K562 (cell line): ENCODE measurements around the gene SH3BP5. TPM values are rescaled to one million over a fixed set of nuclear protein-coding genes. Genes with fewer than 3 reads are reported as not detected.

ENCODE experiments used
- CLOCK ChIP-seq: fragments of 250-450 bp; sonication (Bioruptor Pico); IDR thresholded peaks from 2 replicates; pipeline ENCODE4 v1.4.0; 2020; ENCODE audit warnings: mild to moderate bottlenecking, moderate library complexity, borderline replicate concordance
- DDX20 ChIP-seq: fragments of 450-650 bp; IDR thresholded peaks from 2 replicates; pipeline ENCODE4 v1.6.1; 2016; ENCODE audit warnings: missing genetic modification characterization, low read depth, mild to moderate bottlenecking, missing compliant biosample characterization, moderate library complexity
- DLX4 ChIP-seq: fragments of 250-450 bp; sonication (Bioruptor Pico); IDR thresholded peaks from 2 replicates; pipeline ENCODE4 v1.6.1; 2021; ENCODE audit warnings: mild to moderate bottlenecking
- ETS2 ChIP-seq: IDR thresholded peaks from 2 replicates; pipeline ENCODE4 v1.6.1; 2016; ENCODE audit warnings: borderline replicate concordance, missing genetic modification characterization, mild to moderate bottlenecking, moderate library complexity, missing compliant biosample characterization; ENCODE audit not compliant: poor library complexity, severe bottlenecking
- HNRNPUL1 ChIP-seq: fragments of 200-400 bp; formaldehyde crosslinking; IDR thresholded peaks from 2 replicates; pipeline ENCODE4 v1.6.1; 2017; ENCODE audit warnings: low read length
- HOMEZ ChIP-seq: fragments of 250-450 bp; sonication (Bioruptor Pico); IDR thresholded peaks from 2 replicates; pipeline ENCODE4 v1.4.0; 2020; ENCODE audit warnings: mild to moderate bottlenecking, moderate library complexity
- KLF6 ChIP-seq: fragments of 250-450 bp; sonication (Bioruptor Pico); IDR thresholded peaks from 2 replicates; pipeline ENCODE4 v1.4.0; 2020; ENCODE audit warnings: mild to moderate bottlenecking, moderate library complexity, borderline replicate concordance
- MEF2D ChIP-seq: conservative IDR thresholded peaks from 2 replicates; pipeline ENCODE4 v1.6.1; 2016; ENCODE audit warnings: low read depth, missing genetic modification characterization, missing compliant biosample characterization
- NCOA6 ChIP-seq: fragments of 450-650 bp; IDR thresholded peaks from 2 replicates; pipeline ENCODE4 v1.6.1; 2017; ENCODE audit warnings: mild to moderate bottlenecking
- SP1 ChIP-seq: sonication (generic); formaldehyde crosslinking; IDR thresholded peaks from 2 replicates; pipeline ENCODE4 v1.8.1; 2022; ENCODE audit warnings: mild to moderate bottlenecking, missing genetic modification reagents
- TRIM25 ChIP-seq: fragments of 450-650 bp; IDR thresholded peaks from 2 replicates; pipeline ENCODE4 v1.7.0; 2016; ENCODE audit warnings: borderline replicate concordance
- ZNF175 ChIP-seq: fragments of 200-800 bp; sonication (Bioruptor generic); IDR thresholded peaks from 2 replicates; pipeline ENCODE4 v1.6.1; 2016; ENCODE audit warnings: low read depth, mild to moderate bottlenecking, missing genetic modification characterization, missing compliant biosample characterization
- ZNF589 ChIP-seq: fragments of 200-800 bp; sonication (Bioruptor generic); IDR thresholded peaks from 2 replicates; pipeline ENCODE4 v1.6.1; 2016; ENCODE audit warnings: low read depth, missing genetic modification characterization, missing compliant biosample characterization
- ZNF740 ChIP-seq, 3 experiments: fragments of 200-800 bp in 1 of 3; sonication (Bioruptor generic) in 1 of 3; sonication (generic) in 1 of 3; formaldehyde crosslinking in 1 of 3; IDR thresholded peaks; 2 replicates each; pipeline versions ENCODE4 v1.6.1 to v1.8.0; 2016 to 2022; ENCODE audit warnings: mild to moderate bottlenecking in 2 of 3, missing compliant biosample characterization in 2 of 3, missing genetic modification characterization in 2 of 3, missing genetic modification reagents in 1 of 3
- ZNF764 ChIP-seq: fragments of 250-450 bp; sonication (Bioruptor Pico); IDR thresholded peaks from 2 replicates; pipeline ENCODE4 v1.4.0; 2020; ENCODE audit warnings: low read depth, mild to moderate bottlenecking, moderate library complexity
- polyA plus RNA-seq, 8 experiments: library from polyadenylated mRNA; depleted of rRNA in 4 of 8; stranded (reverse) in 5 of 8; unstranded in 3 of 8; fragments of >200 nt; fragmentation: Nextera tagmentation in 2 of 8; fragmentation: Illumina TruSeq in 1 of 8; extraction: Ambion mirVana in 2 of 8; extraction: Trizol in 1 of 8; gene quantifications; 2 replicates each; pipeline versions ENCODE4 v1.2.1 to v1.2.3, GENCODE V29; 2011 to 2014; ENCODE audit warnings: inconsistent platforms in 1 of 8, missing spikeins in 1 of 8
- total RNA-seq, 7 experiments: library from RNA; depleted of rRNA in 6 of 7; stranded (reverse); fragments of >200 nt in 6 of 7; fragmentation: Illumina TruSeq in 2 of 7; extraction: Trizol in 2 of 7; gene quantifications; 2 replicates each; pipeline versions ENCODE4 v1.2.1 to v1.2.3, GENCODE V29; 2011 to 2021; ENCODE audit warnings: low replicate concordance in 1 of 7

SH3BP5 gene
- total and polyA plus RNA-seq, 9 of the 15 experiments (the other 6 are each of a cell fraction or from before 2014, with no cell fraction given): 2.9 to 29.0 (median 14.9) TPM

- TF ChIP-seq HOMEZ: 0 out of 2 replicates have a peak, but pooled peaks have one; percentile 65
- TF ChIP-seq ZNF740 (CRISPR knock-in tag; IDR thresholded peaks at IDR 0.05): no peak
- TF ChIP-seq ZNF740 (tag; IDR thresholded peaks at IDR 0.05): peak in 1 of 2 experiments; percentile 91; a peak in 2 of 4 replicates
- TF ChIP-seq KLF6 (CRISPR knock-in tag): peak; percentile 95
- TF ChIP-seq MEF2D: peak; percentile 88
- no peak for TF ChIP-seq DLX4 (CRISPR knock-in tag)
- peak; percentile 85 for TF ChIP-seq DDX20
- TF ChIP-seq ZNF589: peak; percentile 58; the same call in 1 of the 2 replicates
- TF ChIP-seq SP1 (CRISPR knock-in tag): no peak
- no peak for TF ChIP-seq ETS2 (tag)
- TF ChIP-seq ZNF175: peak; percentile 93
- no peak for TF ChIP-seq HNRNPUL1
- no peak for TF ChIP-seq TRIM25
- TF ChIP-seq NCOA6: no peak
- peak; percentile 50; the same call in 1 of the 2 replicates for TF ChIP-seq CLOCK (CRISPR knock-in tag)
- no peak for TF ChIP-seq ZNF764
Observed at GRCh38 chr3:15380980-15381890, 48.8 kb upstream of the SH3BP5 start (continued).
